Activated naive CD4-positive, alpha-beta T cell treated with Interleukin-2 at 50 U/mL for 16 hours (primary cell): ENCODE results near the gene KAT8.
"Not testable (repeated sequence)": the region's sequence is repeated elsewhere in the genome, so short reads cannot be mapped to it uniquely, and the experiment has no call there.

Source experiments
- DNase-seq: peaks from one replicate; pipeline ENCODE4 v3.0.0-alpha.2; 2020

The KAT8 gene

DNA sequence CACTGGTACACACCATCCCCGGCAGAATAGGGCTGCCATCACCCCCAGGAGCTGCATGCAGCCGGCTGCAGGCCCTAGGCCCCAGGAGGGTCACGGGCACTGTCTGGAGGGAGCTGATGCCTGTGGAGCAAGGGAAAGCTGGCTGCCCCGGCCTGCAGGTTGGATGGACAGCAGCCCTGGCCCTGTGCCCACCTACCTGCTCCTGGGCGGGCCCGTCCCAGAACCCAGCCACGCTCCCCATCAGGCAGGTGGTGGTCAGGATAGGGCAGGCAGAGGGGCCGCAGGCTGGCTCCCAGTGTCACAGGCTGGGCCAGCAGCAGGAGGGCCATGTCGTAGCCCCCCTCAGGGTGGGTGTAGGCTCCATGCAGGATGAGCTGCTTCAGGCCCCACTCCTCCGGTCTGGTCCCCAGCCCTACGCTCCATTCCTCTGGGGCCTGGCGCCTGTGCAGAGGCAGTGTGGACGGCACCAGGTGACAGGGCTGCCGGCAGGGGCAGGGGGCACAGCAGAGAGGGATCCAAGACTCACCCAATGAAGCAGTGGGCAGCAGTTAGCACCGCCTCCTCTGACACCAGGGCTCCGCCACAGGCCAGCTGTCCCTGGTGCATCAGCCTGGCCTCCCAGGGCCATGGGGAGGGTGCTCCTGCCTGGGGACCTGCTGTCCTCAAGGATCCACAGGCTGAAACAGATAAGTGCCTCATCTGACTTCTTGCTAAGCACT, 32.7 kb upstream of the KAT8 start:
- no peak for DNase-seq

DNA sequence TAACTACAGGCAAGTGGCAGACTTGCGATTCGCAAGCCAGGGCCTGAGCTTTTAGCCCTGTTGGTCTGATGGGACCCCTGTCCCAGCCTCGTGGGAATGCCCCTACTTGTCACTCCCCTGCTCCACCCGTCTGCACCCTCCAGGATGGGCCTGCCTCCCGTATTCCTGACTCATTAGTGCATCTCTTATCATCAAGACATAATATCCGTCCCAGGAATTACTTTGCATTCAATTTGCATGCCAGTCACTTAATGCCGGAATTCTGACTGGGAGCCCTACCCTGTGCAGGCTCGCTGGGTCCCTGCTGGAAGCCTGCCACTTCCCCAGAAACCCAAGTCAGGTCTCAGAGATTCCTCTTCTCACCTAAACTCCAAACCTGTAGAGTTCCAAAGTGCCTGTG, 32.1 kb upstream of the KAT8 start:
- no peak for DNase-seq

DNA sequence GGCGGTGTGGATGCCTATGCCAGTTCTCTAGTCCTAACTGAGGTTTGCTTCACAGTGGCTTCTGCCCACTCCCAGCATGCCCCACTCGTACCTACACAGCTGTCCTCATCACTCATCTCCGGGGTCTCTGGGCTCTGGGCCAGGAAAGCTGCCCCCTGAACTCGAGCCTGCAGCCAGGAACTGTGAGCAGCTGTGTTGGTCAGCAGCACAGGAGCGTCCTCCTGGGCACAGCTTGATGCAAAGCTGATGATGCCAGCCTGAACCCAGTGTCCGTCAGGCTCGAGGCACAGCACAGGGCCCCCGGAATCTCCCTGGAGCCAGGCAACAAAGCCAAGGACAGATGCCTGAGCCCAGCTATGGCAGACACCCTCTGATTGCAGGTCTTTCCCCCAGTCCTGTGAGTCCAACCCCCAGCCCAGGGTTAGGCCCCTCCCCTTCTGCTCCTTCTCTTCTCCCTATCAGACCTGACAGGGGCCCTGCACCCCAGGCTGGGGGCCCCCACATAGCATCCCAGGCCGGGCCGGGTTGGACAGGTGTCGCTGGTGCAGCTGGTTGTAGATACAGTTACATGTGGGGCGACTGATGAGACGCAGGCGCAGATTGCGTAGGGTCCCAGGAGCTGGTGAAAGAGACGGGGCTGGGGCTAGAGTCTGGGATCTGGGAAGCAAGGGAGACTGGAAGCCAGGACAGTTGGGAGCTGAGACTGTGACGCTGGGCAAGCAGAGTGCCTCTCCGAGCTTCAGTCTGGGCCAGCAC, 31.4 kb upstream of the KAT8 start:
- no peak for DNase-seq

DNA sequence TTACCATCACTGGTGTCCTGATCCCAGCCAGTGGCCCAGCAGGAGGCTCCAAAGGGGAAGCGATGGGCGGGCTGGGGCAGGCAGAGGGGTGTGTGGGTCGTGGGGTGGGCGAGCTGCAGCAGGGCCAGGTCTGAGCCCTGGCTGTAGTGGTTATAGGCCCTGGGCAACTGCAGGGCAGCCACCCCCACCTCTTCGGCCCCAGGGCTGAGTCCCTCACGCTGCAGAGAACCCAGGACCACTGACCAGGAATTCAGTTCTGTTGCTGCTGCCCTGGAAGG, 30.9 kb upstream of the KAT8 start:
- DNase-seq = no peak

DNA sequence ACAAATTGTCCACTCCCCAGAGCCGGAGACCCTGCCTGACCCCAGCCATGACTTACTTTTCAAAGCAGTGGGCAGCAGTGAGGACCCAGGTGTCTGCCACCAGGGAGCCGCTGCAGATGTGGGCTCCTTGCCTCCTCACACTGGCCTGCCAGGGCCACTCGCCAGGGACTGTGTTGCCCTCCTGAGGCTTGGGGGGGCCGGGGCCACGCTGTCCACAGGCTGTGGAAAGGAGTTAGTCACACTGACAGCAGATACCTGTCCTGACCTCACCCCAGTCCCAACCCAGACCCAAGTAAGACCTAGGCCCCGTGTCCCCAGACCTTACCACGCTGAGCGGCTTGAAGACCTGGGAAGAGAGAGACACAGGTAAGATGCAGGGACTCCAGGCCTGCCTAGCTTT, 30.0 kb upstream of the KAT8 start:
- DNase-seq = no peak

DNA sequence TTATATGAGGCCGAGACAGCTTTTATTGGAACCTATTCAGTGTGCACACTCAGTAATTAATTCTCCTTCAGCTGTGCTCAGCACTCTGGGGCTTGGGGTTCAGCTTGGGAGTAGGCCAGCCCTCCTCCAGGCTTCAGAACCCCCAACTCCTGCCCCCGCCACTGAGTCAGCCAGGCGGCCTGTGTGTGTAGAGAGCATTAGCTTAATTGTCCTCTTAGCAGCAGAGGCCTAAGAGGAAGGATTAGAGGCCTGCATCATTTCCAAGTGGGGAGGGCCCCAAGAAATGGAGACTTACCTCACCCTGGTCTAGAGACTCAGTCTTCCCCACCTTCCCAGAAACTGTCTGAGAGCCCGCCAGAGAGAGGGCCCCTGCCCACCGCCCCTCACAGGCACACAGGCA, 29.5 kb upstream of the KAT8 start:
- no peak for DNase-seq

DNA sequence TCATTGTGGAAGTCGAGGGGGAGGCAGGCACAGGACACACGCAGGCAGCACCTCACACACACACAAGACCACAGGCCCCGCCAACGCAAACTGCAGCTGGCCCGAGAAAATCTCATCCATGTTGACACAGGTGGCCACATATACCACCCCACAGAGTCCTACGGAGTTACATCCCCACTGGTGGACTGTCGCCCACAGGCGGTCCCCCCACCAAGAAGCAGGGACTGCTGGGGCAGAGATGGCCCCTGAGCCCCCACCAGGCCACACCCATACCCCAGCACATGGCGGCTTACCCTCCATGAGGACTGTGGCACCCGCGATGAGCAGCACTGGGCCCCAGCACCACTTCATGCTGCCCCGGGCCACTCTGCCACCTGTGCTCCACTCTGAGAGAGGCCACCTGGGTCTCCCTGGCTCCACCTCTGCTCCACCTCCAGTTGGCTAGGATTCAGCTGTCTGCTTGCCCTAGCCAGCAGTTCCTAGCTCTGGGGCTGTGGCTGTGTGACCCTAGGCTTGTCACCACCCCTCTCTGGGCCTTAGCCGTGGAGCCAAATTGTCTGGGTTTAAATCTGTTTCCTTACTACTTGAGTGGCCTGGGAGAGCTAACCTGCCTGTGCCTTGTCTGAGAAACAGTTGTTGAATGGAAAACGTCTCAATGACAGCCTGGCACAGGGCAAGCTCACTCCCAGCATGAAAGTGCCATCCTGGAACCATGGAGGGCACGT, 28.8 kb upstream of the KAT8 start, which contains the start of gene PRSS53:
Gene PRSS53 (minus strand): TSS at position 485 of the 725 bp plus-strand sequence. CDS start 134 bp downstream, at position 351.
- DNase-seq = no peak

DNA sequence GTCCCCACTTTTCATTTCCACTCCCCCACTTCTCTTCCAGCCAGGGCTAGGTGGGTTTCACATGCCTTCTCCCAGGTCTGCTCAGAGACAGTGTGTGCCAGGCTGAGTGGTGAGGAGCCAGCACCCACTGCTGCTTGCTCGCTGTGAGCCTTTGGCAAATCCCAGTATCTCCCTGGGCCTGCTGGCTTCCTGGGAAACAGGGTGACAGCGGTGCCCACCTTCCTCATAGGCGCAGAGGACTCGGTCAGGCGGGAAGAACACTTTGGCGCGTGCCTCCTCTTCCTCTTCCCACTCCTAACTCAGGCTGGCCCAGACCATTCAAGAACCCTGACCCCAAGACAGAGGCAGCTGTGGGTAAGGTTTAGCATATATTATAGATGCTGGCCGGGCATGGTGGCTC, 28.3 kb upstream of the KAT8 start:
- no peak for DNase-seq

DNA sequence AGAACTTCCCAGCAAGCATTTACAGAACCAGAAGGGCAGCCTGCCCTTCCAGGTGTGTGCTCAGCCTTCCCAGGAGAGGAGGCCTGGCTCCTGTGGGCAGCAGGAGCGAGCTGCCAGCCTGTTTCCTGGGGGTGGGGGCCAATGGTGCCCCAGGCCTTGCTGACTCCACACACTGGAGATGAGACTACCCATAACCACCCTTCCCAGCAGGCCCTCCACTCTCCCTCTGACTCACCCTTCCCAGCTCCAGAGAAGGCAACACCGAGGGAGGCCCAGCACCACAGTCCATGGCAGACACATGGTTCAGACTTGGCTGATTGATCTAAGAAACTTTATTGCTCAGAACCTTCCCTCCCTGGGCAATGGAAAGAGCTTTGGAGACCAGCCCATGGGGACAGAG, 26.9 kb upstream of the KAT8 start:
- no peak for DNase-seq

DNA sequence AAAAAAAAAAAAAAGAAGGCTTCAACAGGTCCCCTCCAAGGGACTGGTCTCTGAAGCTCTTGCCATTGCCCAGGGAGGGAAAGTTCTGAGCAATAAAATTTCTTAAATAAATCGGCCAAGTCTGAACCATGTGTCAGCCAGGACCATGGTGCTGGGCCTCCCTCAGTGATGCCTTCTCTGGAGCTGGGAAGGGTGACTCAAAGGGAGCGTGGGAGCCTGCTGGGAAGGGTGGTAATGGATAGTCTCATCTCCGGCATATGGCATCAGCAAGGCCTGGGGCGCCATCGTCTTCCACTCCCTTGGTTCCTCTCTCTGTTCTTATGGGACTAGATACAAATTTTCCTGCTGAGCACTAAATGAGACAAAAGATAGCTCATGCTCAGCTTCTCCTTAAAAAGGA, 25.1 kb upstream of the KAT8 start:
- no peak for DNase-seq

DNA sequence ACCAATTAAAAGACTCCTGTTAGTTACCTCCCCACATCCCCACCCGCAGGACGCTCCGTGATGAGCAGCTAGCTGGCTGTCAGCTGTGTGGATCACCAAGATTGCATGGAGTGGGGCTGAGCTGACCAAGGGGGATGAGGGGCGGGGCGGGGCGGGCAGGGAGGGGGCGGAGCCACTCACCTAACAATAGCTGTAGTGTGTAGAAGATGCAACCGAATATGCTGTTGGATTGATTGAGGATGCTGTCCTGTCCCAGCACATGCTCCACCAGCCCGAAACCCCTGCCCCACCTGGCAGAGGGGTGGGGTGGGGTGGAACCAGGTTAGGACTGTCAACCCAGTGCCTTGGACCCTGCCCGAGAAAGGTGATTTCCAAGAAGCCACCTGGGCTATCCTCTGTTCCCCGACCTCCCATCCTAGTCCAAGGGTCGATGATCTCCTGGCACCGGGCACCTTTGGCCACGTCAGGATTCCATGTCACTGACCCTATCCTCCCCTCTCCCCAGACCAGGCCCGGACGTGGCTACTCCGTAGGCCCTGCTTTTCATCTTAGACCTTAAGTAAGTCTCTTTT, 24.2 kb upstream of the KAT8 start:
- no peak for DNase-seq

DNA sequence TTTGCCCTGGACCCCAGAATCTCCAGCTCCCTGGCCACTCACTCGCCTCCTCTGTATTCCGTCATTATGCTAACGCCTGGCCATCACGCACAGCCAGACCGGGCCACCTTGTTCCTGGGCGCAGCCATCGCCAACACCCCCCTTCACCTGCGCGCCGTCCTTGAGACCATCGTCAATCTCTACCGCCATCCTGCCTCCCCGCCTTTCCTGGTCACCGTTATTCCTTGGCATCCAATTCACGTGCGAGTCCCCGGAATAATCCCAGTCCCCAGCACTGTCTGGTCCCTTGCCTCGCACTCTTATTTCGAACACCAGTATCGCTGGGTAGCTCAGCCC, 23.4 kb upstream of the KAT8 start:
- no peak for DNase-seq

DNA sequence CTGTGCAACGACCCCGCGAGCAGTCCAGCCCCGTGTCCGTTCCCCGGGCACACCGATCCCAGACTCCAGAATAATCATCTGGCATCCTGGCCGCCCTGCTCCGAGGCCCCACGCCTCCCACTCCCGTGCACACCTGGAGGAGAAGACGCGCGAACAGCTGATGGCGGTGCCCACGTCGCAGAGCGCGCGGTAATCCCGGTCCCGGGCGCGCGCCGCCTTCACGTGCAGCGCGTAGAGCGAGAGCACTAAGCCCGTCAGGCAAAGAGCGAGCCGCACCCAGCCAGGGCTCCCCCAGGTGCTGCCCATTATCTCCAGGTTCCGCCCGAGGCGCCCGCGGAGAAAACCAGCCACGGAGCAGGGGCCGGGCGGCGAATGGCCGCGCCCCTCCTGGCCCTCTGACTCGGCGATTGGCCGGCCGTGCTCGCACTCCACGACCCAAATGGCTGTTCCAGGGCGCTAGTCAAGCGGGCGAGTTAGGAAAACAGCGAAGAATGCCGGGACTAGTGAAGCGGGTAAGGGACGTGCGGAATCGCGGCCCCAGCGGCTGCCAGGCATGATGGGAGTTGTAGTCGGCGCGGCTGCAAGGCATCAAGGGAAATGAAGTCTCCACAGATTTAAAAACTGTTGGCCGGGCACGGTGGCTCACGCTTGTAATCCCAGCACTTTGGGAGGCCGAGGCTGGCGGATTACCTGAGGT, 22.9 kb upstream of the KAT8 start, which contains the start of gene VKORC1:
Gene VKORC1 (minus strand): TSS at position 374 of the 697 bp plus-strand sequence. CDS start 68 bp downstream, at position 306.
- peak; percentile 90 for DNase-seq

DNA sequence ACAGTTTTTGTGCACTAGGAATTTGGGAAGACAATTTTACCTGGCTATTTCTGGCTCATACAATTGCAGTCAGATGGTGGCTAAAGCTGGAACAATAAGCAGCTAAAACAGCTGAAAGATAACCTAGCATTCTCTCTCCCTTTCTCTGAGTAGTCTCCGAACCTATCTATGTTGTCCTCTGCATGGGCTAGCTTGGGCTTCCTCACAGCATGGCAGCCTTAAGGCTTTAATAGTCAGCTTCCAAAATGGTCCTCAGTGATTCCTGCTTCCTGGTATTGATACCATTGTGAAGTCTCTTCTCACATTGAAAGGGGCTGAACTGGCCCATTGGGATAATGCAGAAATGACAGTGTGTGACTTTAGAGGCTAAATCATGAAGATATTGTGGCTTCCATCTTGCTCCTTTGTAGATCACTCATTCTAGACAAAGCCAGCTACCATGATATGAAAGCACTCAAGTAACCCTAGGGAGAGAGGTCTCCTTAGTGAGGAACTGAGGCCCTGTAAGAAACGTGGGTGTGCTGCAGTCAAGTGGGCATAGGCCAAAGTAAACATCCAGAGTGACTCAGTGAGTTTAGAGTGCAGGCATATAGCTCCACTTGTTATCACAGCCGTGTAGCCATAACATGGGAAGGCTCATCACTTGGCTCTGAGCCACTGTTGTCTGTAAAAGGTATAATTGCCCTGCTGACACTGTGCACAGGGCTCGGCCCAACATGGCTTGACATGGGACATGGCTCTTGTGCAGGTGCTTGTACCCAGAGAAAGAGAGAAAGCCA, 17.4 kb upstream of the KAT8 start:
- DNase-seq = no peak

DNA sequence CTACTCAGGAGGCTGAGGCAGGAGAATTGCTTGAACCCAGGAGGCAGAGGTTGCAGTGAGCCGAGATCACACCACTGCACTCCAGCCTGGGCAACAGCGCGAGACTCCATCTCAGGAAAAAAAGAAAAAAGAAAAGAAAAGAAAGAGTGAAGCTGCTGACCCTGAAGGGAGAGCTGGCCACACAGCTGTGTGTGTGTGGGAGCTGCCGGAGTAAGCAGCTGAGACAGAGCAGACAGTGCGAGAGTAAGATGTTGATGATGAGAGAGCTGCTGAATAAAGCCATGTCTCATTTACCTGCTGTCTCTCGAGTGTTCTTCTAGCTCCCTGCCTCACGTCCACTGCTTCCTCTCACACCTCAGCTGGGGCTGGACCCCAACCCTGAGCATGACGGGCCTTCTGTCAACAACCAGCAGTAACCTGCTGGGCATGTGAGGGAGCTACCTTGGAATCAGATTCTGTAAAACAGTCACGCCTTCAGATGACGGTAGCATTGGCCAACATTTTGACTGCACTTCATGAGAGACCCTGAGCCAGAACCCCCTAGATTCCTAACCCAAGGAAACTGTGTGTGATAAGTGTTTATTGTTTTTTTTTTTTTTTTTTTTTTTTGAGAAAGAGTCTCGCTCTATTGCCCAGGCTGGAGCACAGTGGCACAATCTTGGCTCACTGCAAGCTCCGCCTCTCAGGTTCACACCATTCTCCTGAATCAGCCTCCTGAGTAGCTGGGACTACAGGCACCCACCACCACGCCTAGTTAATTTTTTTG, 16.4 kb upstream of the KAT8 start:
- DNase-seq = not testable (repeated sequence)

DNA sequence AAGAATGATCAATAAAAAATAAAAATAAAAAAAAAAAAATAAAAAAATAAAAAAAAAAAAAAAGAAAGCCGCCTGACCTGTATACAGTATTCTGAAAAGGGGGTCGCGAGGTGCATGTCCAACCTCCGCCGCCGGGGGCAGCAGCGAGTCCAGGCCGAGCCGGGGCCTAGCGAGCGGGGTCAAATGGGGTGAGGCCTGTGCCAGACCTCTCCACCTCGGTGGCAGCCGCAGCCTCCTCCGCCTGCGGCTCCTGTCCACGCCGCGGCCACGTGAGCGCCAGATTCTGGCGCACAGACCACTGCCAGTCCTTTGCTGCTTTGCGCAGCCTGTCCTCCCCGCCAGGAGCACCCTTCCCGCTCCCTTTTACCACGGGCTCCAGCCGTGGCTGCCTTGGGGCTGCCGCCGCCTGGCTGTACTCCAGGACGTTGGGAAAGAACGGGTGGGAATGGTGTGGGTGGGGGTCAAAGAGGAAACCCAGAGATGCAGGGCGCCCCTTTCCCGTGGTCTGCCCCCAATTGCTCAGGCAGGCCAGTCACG, 11.7 kb upstream of the KAT8 start:
- DNase-seq = peak; percentile 82

DNA sequence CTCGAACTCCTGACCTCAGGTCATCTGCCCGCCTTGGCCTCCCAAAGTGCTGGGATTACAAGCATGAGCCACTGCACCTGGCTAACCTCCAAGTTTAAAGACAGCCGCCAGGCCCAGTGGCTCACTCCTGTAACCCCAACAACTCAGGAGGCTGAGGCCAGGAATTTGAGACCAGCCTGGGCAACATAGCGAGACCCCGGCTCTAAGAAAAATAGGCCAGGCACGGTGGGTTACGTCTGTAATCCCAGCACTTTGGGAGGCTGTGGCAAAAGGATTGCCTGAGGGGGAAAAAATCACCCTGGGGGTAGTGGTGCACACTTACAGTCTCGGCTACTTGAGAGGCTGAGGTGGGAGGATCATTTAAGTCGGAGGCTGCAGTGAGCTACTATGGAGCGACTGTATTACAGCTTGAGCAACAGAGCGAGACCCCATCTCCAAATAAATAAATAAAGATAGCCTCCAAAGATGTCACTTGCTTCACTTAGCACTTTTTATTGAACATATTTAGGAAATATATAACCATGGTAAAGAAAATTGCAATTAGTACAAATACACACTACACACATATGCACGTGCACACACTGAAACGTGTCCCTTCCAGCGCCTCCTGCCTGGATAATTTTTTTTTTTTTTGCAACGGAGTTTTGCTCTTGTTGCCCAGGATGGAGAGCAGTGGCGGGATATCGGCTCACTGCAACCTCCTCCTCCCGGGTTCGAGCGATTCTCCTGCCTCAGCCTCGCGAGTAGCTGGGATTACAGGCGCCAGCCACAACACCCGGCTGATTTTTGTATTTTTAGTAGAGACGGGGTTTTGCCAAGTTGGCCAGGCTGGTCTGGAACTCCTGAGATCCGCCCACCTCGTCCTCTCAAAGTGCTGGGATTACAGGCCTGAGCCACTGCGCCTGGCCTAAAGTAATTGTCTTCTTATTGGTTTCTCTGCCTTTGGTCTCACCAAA, 10.7 kb upstream of the KAT8 start:
- no peak for DNase-seq

DNA sequence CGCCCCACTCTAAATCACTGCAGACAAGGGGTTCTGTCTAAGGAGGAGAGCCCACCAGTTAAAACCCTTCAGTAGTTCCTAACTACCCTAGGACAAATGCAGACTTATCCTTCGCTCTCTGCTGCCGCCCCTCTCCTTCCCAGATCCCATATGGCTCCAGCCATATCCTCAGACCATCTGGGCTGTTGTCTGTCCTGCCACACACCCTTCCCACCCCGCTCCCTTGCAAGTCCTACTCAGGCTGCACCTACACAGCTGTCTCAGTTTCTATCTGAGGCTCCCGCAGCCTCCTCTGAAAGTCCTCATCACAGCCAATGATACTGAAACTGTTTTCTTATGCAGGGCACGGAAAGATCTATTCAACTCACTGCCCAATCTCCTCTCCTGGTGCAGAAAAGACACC, 10.0 kb upstream of the KAT8 start:
- DNase-seq = peak; percentile 33

DNA sequence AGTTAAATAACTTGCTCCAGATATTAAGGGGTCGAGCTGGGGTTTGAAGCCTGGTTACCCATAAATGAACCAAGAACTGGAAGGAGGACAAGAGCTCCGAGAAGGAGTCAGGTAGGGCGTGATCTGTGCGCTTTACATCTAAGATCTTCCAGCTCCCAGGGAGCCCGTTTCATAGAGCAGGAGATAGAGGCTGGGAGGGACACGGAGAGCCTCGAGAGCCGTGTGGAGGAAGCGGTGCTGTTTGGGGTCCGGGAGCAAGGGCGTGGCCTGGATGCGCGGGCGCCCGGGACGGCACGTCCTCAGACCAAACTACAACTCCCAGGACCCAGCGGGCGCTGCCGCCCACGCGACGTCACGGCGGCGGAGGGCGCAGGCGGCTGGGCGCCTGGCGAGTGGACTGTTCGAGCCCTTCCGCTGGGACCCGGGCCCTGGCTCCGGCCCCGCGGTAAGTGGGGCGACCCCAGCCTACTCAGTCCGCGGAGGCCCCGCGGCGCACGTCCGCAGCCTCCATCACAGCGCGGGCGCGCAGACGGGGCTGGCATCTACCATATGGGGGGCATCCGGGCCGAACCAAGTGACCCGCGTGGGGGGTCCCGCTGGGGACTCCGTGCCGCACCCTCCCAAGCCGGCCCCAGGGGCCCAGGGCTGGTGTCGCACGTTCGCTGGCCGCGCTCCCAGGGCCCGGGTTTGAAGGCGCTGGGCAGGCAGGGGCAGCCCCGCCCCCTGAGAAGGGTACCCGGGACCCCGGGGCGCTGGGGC, 9.2 kb upstream of the KAT8 start, which contains the start of gene BCKDK:
Gene BCKDK (plus strand): TSS at position 352 of the 759 bp plus-strand sequence. CDS start 838 bp downstream, outside the sequence.
- DNase-seq = peak; percentile 74
